CD4-positive, alpha-beta T cell treated with Interleukin-12 subunit alpha and Interleukin-12 subunit beta, for 1 hour (primary cell): Measurements from ENCODE around the gene PTPRB.

ENCODE experiments used
- DNase-seq: peaks from one replicate; pipeline ENCODE4 v3.0.0-alpha.2; 2020

PTPRB gene

GRCh38 chr12:70641691-70642090 is 4.5 kb upstream of the PTPRB start:
- no peak for DNase-seq

DNA sequence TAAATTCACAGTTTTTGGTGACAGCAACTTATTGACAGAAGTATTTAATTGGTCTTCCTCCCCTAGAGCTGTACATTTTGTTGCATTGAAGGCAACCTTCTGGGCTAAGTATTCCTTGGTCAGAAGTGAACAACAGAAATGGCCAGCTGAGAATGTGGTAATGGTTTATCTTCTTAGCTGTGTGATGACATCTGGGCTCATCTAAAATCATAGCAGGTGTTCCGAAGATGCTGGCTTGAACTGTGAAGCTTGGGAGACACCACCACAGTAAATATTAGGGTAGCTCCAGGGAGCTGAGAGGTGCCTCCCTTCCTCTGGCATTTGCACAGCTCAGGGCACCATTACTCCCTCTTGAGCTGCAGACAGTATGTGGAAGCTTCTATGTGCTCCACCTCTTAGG is 3.7 kb upstream of the PTPRB start:
- no peak for DNase-seq

- no peak for DNase-seq
These were observed 2.3 kb upstream of the PTPRB start for GRCh38 chr12:70639535-70639934.

DNA sequence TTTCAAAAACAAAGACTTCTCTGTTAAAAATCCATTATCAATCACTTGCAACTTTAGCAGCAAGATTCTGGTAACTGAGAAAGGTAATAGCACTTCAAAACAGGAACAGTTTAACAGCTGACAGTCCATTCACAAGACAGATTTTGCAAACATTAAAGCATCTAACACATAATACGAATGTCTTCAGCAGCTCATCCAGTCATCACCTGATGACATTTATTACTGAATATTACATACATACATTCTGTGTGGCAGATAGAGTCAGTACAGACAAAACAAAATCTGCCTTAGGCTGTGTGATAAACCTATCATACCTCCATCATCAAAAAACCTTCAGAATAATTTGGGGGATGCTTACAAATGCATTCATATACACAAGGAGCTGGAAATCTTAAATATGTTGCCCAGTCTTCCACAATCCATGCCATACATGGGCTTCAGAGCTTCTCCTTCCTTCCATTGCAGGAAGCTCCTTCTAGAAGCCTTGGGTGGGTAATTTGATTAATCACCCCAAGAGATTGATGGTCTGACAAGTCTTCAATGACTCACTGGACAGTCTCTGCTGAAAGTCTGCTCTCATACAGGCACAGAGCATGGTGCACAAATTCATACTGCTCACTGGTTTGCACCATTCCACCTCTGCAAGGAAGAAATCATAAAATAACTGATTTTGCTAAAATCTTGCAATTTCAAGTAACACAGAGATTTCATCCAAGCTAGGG is 1.6 kb upstream of the PTPRB start:
- no peak for DNase-seq

- no peak for DNase-seq
These were observed 1.5 kb downstream of the PTPRB start for GRCh38 chr12:70635755-70636154.

DNA sequence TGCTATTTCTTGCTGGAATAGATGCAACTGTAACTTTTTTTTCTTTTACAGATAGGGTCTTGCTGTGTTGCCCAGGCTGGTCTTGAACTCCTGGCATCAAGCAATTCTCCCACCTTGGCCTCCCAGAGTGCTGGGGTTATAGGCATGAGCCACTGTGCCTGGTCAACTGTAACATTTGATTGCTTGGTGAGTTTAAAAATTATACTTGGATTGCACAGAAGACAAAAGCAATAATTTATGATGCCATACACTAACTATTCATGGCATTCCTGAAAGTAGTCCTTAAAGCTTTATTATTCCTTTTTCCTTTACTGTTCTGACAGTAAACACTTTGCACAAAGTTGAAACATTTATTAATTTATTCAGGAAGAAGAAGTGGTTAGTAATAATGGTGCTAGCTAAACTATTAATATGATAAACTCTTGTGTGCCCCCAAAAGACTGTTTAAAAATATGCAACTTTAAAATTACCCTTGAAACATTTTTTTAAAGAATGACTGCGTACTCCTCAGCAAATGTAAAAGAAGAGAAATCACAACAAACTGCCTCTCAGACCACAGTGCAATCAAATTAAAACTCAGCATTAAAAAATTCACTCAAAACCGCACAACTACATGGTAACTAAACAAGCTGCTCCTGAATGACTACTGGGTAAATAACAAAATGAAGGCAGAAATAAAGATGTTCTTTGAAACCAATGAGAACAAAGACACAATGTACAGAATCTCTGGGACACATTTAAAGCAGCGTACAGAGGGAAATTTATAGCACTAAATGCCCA is 8.3 kb downstream of the PTPRB start:
- DNase-seq, result no peak

- no peak for DNase-seq
These were observed 9.6 kb downstream of the PTPRB start for GRCh38 chr12:70627677-70628076.

- no peak for DNase-seq
These were observed 11.0 kb downstream of the PTPRB start for GRCh38 chr12:70626180-70626579.

- DNase-seq, result no peak
These were observed 17.6 kb downstream of the PTPRB start for GRCh38 chr12:70619471-70620152.

GRCh38 chr12:70618371-70618770 is 18.9 kb downstream of the PTPRB start:
- DNase-seq, result no peak

- no peak for DNase-seq
These were observed 19.8 kb downstream of the PTPRB start for GRCh38 chr12:70617450-70617849.

GRCh38 chr12:70615174-70615866 is 21.9 kb downstream of the PTPRB start:
- no peak for DNase-seq

GRCh38 chr12:70609739-70610491 is 27.3 kb downstream of the PTPRB start:
- DNase-seq, result no peak

- DNase-seq, result no peak
These were observed 28.0 kb downstream of the PTPRB start for GRCh38 chr12:70609203-70609602.

GRCh38 chr12:70608184-70608583 is 29.0 kb downstream of the PTPRB start:
- DNase-seq, result no peak

DNA sequence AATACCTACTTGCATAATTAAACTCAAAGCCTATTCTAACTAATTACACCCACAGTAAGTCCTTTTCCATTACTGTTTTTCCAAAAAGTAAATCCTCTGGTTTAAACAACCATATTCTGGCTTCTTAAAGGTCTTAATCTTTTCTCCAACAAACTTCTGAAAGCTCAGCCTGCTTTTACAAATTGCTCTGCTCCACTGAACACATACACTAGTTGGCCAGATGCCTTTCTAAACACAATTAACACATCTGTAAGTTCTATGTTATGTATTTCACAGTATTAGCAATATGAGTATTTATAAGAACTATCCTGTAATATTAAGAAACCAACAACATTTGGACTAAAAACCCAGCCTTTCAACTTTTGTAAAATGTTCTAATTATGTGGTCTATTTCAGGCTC is 30.1 kb downstream of the PTPRB start:
- no peak for DNase-seq

GRCh38 chr12:70605976-70606375 is 31.3 kb downstream of the PTPRB start:
- DNase-seq, result no peak

GRCh38 chr12:70604662-70605061 is 32.6 kb downstream of the PTPRB start:
- DNase-seq, result no peak

DNA sequence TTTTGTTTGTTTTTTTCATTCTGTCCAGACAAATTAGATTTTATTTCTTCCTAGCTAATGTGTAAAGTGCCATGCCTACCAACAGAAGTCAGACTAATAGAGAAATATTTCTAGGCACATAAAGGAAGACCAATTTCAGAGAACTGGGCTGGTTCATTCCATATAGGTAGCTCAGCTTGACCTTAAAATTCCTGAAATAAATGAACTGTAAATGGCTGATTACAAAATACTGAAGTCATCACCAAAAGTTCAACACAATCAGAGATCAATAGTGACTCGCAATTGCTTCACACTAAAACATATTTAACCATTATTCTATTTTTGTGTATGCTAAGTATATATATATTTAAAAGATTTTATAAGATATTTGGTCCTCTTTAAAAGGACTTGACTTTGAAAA is 34.2 kb downstream of the PTPRB start:
- DNase-seq, result no peak

DNA sequence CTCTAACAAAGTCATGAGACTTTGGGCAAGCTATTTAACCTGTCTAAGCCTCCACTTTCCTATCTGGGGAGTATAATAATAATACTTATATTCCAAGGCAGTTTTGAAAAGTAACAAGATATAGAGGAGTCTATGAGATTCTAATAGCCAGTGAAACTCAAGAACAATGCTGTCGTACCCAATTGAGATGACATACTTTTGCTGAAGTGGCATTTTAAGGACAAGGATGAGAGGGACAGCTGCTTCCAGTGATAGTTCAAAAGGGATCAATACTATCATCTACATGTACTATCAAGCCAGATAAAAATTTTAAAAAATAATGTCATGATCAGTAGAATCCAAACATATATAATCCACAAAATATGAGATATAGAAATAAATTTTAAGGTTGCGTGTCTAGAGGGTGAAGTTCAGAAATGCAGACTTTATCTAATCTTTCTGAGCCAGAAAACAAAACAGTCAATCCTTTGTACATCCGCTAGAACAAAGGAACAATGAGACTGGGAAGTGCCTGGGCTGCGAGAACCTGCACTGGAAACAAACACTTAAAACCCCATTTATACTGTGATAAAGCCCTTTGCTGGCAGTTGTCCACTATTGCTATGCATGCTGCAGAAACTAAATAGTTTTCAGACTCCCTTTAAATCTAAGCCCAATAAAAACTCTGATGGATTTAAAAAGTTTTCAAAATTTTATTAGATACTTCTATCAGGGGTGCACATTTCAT is 38.6 kb downstream of the PTPRB start:
- DNase-seq, result no peak

GRCh38 chr12:70592664-70593063 is 44.6 kb downstream of the PTPRB start:
- no peak for DNase-seq
